Uterus (tissue), 4 donors: ENCODE results near the gene CDKN2A. TPM values are rescaled to one million over a fixed set of nuclear protein-coding genes. Genes with fewer than 3 reads are reported as not detected.

ENCODE experiments used
- DNase-seq, 2 donors: peaks; one replicate each; pipeline ENCODE4 v3.0.0-alpha.2; 2019 to 2020
- H3K27ac ChIP-seq, 2 donors: fragments of 200-600 bp; sonication (generic); 1 replicate in 1 of 2; 2 replicates in 1 of 2; pipeline ENCODE4 v1.5.1; 2016 to 2018
- H3K27me3 ChIP-seq, 2 donors: fragments of 200-600 bp; sonication (generic); one replicate each; pipeline ENCODE4 v1.5.1; 2018 to 2019; ENCODE audit warnings: control low read depth in 1 of 2
- H3K36me3 ChIP-seq, 2 donors: fragments of 200-600 bp; sonication (generic); one replicate each; pipeline ENCODE4 v1.5.1; 2019; ENCODE audit warnings: control low read depth in 1 of 2
- H3K4me1 ChIP-seq, 2 donors: fragments of 200-600 bp; sonication (generic); one replicate each; pipeline ENCODE4 v1.5.1; 2018 to 2019; ENCODE audit warnings: control low read depth in 1 of 2
- H3K4me3 ChIP-seq, 2 donors: fragments of 200-600 bp; sonication (generic); 1 replicate in 1 of 2; 2 replicates in 1 of 2; pipeline ENCODE4 v1.5.1; 2018 to 2019; ENCODE audit warnings: mild to moderate bottlenecking in 1 of 2
- H3K9me3 ChIP-seq, 2 donors: fragments of 200-600 bp; sonication (generic); one replicate each; pipeline ENCODE4 v1.5.1; 2019; ENCODE audit warnings: control low read depth in 1 of 2
- POLR2A ChIP-seq, 2 donors: fragments of 450-650 bp; IDR thresholded peaks; one replicate each; pipeline ENCODE4 v1.6.1; 2016; ENCODE audit warnings: antibody characterized with exemption in 2 of 2, mild to moderate bottlenecking in 1 of 2, moderate library complexity in 1 of 2
- intact Hi-C: fragments of 100-400 bp; cut with DNase I; formaldehyde crosslinking; loops from one replicate; pipeline ENCODE4 v1.15.1; 2023; ENCODE audit warnings: low total_unique reads
- total RNA-seq, 4 donors: library from RNA; depleted of rRNA in 3 of 4; stranded (reverse); fragments of >200 nt in 3 of 4; gene quantifications; one replicate each; pipeline versions ENCODE4 v1.1.0 to v1.2.4, GENCODE V29; 2014 to 2023
- TF ChIP-seq, protein P1 (sequence below), 4 experiments: fragments of 200-600 bp in 2 of 4; fragments of 450-650 bp in 2 of 4; sonication (generic) in 2 of 4; IDR thresholded peaks; one replicate each; pipeline ENCODE4 v1.5.1; 2016 to 2019; ENCODE audit warnings: antibody characterized with exemption in 4 of 4, mild to moderate bottlenecking in 2 of 4, moderate library complexity in 1 of 4
- donor health status: DM: yes; HTN: yes; CAD: no.

The CDKN2A gene
- total RNA-seq = under 1 TPM in 1 of 4 donors, not detected in 3; 0.88 TPM

DNA sequence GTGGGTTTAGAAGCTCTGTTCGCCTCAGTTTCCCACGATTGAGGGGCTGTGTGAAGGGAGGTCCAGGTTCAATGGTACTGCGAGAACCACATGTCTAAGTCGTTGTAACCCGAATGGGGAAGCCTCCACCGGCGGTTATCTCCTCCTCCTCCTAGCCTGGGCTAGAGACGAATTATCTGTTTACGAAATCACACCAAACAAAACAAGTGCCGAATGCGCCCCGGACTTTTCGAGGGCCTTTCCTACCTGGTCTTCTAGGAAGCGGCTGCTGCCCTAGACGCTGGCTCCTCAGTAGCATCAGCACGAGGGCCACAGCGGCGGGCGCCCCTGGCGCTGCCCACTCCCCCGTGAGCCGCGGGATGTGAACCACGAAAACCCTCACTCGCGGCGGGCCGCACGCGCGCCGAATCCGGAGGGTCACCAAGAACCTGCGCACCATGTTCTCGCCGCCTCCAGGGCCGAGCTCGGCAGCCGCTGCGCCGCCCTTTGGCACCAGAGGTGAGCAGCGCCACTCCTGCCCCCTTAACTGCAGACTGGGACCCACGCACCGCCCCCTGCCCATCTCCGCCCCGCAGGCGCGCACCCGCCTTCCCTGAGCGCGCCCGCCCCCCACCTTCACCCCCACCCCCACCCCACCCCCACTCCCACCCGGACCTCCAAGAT lies at the start of gene CDKN2A:
CDKN2A (minus strand) TSS at position 500 of the 663 bp plus-strand sequence.
- Histone ChIP-seq H3K27ac (peak within 1 kb of the TSS; percentile 56 to 67), H3K9me3 (no peaks in the 10 kb centered on the region), H3K27me3 (peaks cover 0 to 44% of the 10 kb centered on the region in 2 donors), H3K4me3 (peak within 1 kb of the TSS; percentile 54 to 67), H3K4me1 (peaks cover 0 to 4% of the 10 kb centered on the region in 2 donors), H3K36me3 (no peaks in the 10 kb centered on the region)
- no peak for DNase-seq
- intact Hi-C loops = no loop called here
- TF ChIP-seq POLR2A (IDR thresholded peaks at IDR 0.05) = no peak
- TF ChIP-seq, protein P1, sequence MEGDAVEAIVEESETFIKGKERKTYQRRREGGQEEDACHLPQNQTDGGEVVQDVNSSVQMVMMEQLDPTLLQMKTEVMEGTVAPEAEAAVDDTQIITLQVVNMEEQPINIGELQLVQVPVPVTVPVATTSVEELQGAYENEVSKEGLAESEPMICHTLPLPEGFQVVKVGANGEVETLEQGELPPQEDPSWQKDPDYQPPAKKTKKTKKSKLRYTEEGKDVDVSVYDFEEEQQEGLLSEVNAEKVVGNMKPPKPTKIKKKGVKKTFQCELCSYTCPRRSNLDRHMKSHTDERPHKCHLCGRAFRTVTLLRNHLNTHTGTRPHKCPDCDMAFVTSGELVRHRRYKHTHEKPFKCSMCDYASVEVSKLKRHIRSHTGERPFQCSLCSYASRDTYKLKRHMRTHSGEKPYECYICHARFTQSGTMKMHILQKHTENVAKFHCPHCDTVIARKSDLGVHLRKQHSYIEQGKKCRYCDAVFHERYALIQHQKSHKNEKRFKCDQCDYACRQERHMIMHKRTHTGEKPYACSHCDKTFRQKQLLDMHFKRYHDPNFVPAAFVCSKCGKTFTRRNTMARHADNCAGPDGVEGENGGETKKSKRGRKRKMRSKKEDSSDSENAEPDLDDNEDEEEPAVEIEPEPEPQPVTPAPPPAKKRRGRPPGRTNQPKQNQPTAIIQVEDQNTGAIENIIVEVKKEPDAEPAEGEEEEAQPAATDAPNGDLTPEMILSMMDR (IDR thresholded peaks at IDR 0.05) = no peak

DNA sequence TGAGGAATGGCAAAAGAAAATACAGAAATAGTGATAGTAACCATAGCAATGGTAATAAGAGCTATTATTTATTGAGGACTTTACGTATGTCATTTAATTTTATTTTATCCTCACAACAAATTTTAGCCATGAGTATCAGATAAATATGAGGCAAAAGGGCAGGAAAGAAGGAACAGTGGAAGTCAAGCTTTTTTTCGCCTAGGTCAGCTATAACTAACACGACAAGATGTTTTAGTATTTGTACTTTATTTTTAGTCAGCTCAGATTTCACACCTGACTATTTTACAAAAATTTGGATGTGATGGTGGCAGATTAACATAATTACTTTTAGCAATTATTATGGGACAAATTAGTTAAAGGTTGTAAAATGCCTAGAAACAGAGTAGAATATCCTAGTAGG lies 49.7 kb upstream of the CDKN2A start:
- Histone ChIP-seq H3K36me3 (no peaks in the 10 kb centered on the region), H3K9me3 (no peaks in the 10 kb centered on the region), H3K27ac (no peak overlapping the region), H3K4me1 (no peaks in the 10 kb centered on the region), H3K4me3 (no peak overlapping the region), H3K27me3 (no peaks in the 10 kb centered on the region)
- TF ChIP-seq POLR2A (IDR thresholded peaks at IDR 0.05) = no peak
- TF ChIP-seq, protein P1 (IDR thresholded peaks at IDR 0.05) = no peak
- intact Hi-C loops = no loop called here
- DNase-seq = no peak

DNA sequence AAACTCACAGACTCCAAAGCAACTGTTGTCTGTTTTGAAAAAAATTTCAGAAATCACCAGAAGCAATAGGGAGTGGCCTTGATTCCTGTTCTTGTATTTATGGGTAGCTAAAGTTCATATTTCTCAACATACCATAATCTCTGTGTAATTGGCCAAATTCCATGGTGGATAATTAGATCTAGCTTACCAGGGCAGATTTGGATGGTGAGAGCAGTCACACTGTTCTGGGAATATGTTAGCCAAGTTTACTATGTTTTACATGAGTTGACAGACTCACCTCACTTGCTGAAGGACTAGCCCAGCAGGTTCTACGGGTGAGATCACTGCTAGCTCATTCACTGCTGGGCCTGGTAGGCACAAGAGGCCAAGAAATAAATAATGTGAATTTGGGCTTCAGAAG lies 47.6 kb upstream of the CDKN2A start:
- Histone ChIP-seq H3K4me3 (no peak overlapping the region), H3K4me1 (no peaks in the 10 kb centered on the region), H3K27ac (no peak overlapping the region), H3K27me3 (no peaks in the 10 kb centered on the region), H3K36me3 (no peaks in the 10 kb centered on the region), H3K9me3 (no peaks in the 10 kb centered on the region)
- TF ChIP-seq, protein P1 (IDR thresholded peaks at IDR 0.05) = no peak
- TF ChIP-seq POLR2A (IDR thresholded peaks at IDR 0.05) = no peak
- no peak for DNase-seq
- intact Hi-C loops = no loop called here

DNA sequence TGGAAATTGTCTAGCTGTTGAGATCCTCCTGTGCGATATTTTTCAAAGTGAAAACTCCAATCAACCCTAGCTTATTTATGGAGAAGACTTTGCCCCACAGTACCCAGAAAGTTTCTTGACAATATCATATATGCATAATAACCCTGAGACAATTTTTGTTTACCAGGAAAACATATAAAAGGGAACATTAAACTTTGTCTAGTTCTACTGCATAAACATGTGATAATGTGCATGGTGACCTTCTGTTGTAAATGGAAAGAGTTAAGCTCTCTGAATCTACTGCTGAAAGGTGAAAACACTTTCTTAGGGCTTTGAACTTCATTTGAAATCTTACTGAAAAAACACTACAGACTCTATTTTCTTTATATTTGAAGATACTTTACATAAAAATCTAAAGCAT lies 47.2 kb upstream of the CDKN2A start:
- Histone ChIP-seq H3K36me3 (no peaks in the 10 kb centered on the region), H3K4me3 (no peak overlapping the region), H3K9me3 (no peaks in the 10 kb centered on the region), H3K4me1 (no peaks in the 10 kb centered on the region), H3K27me3 (no peaks in the 10 kb centered on the region), H3K27ac (no peak overlapping the region)
- TF ChIP-seq, protein P1 (IDR thresholded peaks at IDR 0.05) = no peak
- no peak for TF ChIP-seq POLR2A (IDR thresholded peaks at IDR 0.05)
- intact Hi-C loops = no loop called here
- DNase-seq = no peak

DNA sequence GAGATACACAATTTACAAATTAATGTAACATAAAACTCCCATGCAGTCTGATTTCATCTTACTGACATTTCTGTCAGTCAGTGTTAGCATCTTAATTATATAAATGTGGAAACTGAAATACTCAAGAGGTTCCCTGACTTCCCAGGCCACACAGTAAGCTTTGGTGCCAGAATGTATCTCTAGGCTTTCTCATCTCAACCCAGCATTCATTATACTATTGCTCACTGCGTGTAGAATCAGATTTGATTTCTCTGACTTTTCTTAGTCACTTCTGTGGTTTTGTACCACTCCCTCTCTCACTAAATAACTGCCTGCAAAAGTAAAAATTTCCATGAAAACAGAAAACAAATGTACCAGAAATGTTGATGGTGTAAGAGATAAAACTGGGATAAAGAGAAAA lies 46.6 kb upstream of the CDKN2A start:
- TF ChIP-seq POLR2A (IDR thresholded peaks at IDR 0.05) = no peak
- TF ChIP-seq, protein P1 (IDR thresholded peaks at IDR 0.05) = no peak
- no peaks in the 10 kb centered on the region for H3K4me1 ChIP-seq
- H3K27ac ChIP-seq = no peak overlapping the region
- H3K36me3 ChIP-seq = no peaks in the 10 kb centered on the region
- DNase-seq = no peak
- H3K4me3 ChIP-seq = no peak overlapping the region
- intact Hi-C loops = no loop called here
- no peaks in the 10 kb centered on the region for H3K9me3 ChIP-seq
- no peaks in the 10 kb centered on the region for H3K27me3 ChIP-seq
